Left lung (tissue), 10 donors: ENCODE results near the gene EEIG2. TPM values are rescaled to one million over a fixed set of nuclear protein-coding genes. Genes with fewer than 3 reads are reported as not detected.

Experiments
- ATAC-seq: fragments of 200-7000 bp; cut with Tn5 transposase; one replicate; pipeline ENCODE4 v1.9.1; 2020; ENCODE audit warnings: moderate library complexity
- DNase-seq, 4 donors: peaks; one replicate each; pipeline ENCODE4 v3.0.0-alpha.2; 2013 to 2020
- H3K27ac ChIP-seq, 2 donors: fragments of 200-600 bp; sonication (generic) in 1 of 2; one replicate each; pipeline versions ENCODE4 v1.5.0 to v1.8.0; 2020 to 2021
- H3K27me3 ChIP-seq, 2 donors: fragments of 200-600 bp; sonication (generic) in 1 of 2; one replicate each; pipeline versions ENCODE4 v1.5.0 to v1.8.0; 2020 to 2021
- H3K36me3 ChIP-seq, 2 donors: fragments of 200-600 bp; sonication (generic) in 1 of 2; one replicate each; pipeline versions ENCODE4 v1.5.0 to v1.8.0; 2020 to 2021
- H3K4me1 ChIP-seq, 2 donors: fragments of 200-600 bp; one replicate each; pipeline ENCODE4 v1.8.0; 2021
- H3K4me3 ChIP-seq, 2 donors: fragments of 200-600 bp; sonication (generic) in 1 of 2; one replicate each; pipeline versions ENCODE4 v1.5.0 to v1.8.0; 2020 to 2021; ENCODE audit warnings: mild to moderate bottlenecking in 1 of 2
- H3K9me3 ChIP-seq, 2 donors: fragments of 200-600 bp; sonication (generic) in 1 of 2; one replicate each; pipeline versions ENCODE4 v1.5.0 to v1.8.0; 2020 to 2021
- CTCF ChIP-seq, 2 donors: fragments of 200-600 bp; sonication (generic) in 1 of 2; IDR thresholded peaks; one replicate each; pipeline versions ENCODE4 v1.5.0 to v1.8.0; 2021; ENCODE audit warnings: antibody characterized with exemption in 2 of 2
- intact Hi-C, 2 donors: fragments of 100-400 bp; cut with DNase I; formaldehyde crosslinking; loops; one replicate each; pipeline versions ENCODE4 v1.11.2 to v1.14.2; 2022
- polyA plus RNA-seq, 6 donors: library from polyadenylated mRNA; unstranded; fragments of 120-200 nt; gene quantifications; one replicate each; pipeline ENCODE4 v1.2.1, GENCODE V29; 2013; ENCODE audit not compliant: insufficient read length in 6 of 6
- total RNA-seq, 2 donors: library from RNA; stranded (reverse); fragmentation: NEBNext Ultra II Directional; extraction: Animal tissue kit (Norgen Biotek cat#: 25700); gene quantifications; one replicate each; pipeline ENCODE4 v1.2.1, GENCODE V29; 2021
- donor health status: DM: no; HTN: yes; CAD: no.
- donor health status: DM: no; HTN: no; CAD: no.

EEIG2 gene
- total and polyA plus RNA-seq, 8 donors = 16.4 to 34.8 (median 31.3) TPM

DNA sequence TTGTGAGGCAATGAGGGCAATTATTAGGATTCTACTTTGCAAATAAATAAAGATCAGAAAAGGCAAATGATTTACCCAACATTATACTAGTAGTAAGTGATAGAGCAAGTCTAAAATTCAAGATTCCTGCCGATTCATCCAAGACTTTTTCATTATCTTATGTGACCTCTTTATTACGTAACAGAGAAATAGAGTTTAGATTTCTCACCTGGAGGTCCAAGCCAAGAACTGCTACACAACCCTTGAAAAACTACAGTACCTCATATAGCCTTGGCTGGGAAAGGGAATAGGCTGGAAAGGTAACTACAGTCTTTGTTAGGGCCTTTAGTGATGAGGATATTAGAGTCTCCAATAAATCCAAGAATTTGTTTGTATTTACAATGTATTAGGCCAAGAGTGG lies 13.3 kb downstream of the EEIG2 start:
- no peak overlapping the region for H3K4me3 ChIP-seq
- peaks cover 0 to 24% of the 10 kb centered on the region in 2 donors for H3K4me1 ChIP-seq
- ATAC-seq (no peak), DNase-seq (no peak)
- H3K9me3 ChIP-seq = no peaks in the 10 kb centered on the region
- H3K36me3 ChIP-seq = no peaks in the 10 kb centered on the region
- TF ChIP-seq CTCF (IDR thresholded peaks at IDR 0.05) = no peak
- intact Hi-C loops = no loop called here
- H3K27me3 ChIP-seq = no peaks in the 10 kb centered on the region
- H3K27ac ChIP-seq = no peak overlapping the region

DNA sequence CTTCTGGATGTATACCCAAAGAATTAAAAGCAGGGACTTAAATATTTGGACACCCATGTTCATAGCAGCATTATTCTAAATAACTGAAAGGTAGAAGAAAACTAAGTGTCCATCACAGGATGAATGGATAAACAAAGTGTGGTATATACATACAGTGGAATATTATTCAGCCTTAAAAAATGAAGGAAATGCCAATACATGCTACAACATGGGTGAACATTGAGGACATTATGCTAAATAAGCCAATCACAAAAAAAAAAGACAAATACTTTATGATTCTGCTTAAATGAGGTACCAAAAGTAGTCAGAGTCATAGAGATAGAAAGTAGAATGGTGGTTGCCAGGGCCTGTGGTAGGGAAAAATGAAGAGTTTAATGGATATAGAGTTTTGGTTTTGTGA lies 14.1 kb downstream of the EEIG2 start:
- Histone ChIP-seq H3K27me3 (no peaks in the 10 kb centered on the region), H3K4me1 (peaks cover 0 to 21% of the 10 kb centered on the region in 2 donors), H3K9me3 (no peaks in the 10 kb centered on the region), H3K36me3 (no peaks in the 10 kb centered on the region), H3K27ac (no peak overlapping the region), H3K4me3 (no peak overlapping the region)
- intact Hi-C loops = no loop called here
- no peak for TF ChIP-seq CTCF (IDR thresholded peaks at IDR 0.05)
- ATAC-seq = no peak
- DNase-seq = no peak

DNA sequence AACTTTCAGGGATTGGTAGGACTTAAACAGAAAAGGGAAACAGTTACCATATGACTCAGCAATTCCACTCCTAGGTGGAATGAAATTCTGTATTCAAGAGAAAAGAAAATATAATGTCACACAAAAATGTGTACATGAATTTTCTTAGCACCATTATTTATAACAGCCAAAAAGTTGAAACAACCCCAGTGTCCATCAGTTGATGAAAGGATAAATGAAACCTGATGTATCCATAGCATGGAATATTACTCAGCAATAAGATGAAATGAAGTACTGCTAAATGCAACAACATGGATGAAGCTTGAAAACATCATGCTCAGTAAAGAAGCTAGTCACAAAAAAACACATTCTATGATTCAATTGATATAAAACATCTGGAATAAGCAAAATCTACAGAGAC lies 15.5 kb downstream of the EEIG2 start:
- Histone ChIP-seq H3K27ac (no peak overlapping the region), H3K4me1 (peaks cover 0 to 13% of the 10 kb centered on the region in 2 donors), H3K9me3 (peaks cover 0 to 1% of the 10 kb centered on the region in 2 donors), H3K36me3 (no peaks in the 10 kb centered on the region), H3K27me3 (no peaks in the 10 kb centered on the region), H3K4me3 (no peak overlapping the region)
- ATAC-seq (no peak), DNase-seq (no peak)
- intact Hi-C loops = no loop called here
- TF ChIP-seq CTCF (IDR thresholded peaks at IDR 0.05) = no peak

GRCh38 chr1:108583757-108584427 lies 24.0 kb downstream of the EEIG2 start:
- Histone ChIP-seq H3K4me1 (peaks cover 5 to 43% of the 10 kb centered on the region in 2 donors), H3K36me3 (no peaks in the 10 kb centered on the region), H3K9me3 (peaks cover 0 to 7% of the 10 kb centered on the region in 2 donors), H3K4me3 (no peak overlapping the region), H3K27ac (peak overlapping the region in 1 of 2 donors; percentile 70), H3K27me3 (no peaks in the 10 kb centered on the region)
- no peak for TF ChIP-seq CTCF (IDR thresholded peaks at IDR 0.05)
- DNase-seq (no peak), ATAC-seq (no peak)
- intact Hi-C loops = no loop called here

GRCh38 chr1:108584428-108584856 lies 24.5 kb downstream of the EEIG2 start:
- TF ChIP-seq CTCF (IDR thresholded peaks at IDR 0.05) = no peak
- H3K27me3 ChIP-seq = no peaks in the 10 kb centered on the region
- DNase-seq (no peak), ATAC-seq (no peak)
- H3K9me3 ChIP-seq = peaks cover 0 to 7% of the 10 kb centered on the region in 2 donors
- peak overlapping the region in 1 of 2 donors; percentile 70 for H3K27ac ChIP-seq
- no peaks in the 10 kb centered on the region for H3K36me3 ChIP-seq
- intact Hi-C loops = no loop called here
- H3K4me1 ChIP-seq = peaks cover 5 to 46% of the 10 kb centered on the region in 2 donors
- H3K4me3 ChIP-seq = no peak overlapping the region
